H1 (cell line): ENCODE measurements around the gene TEAD1. TPM values are rescaled to one million over a fixed set of nuclear protein-coding genes. Genes with fewer than 3 reads are reported as not detected.
A peak's percentile ranks its signal among the peaks of the same experiment; 100 is the strongest.

Source experiments
- CTCF ChIA-PET: fragments of 300-600 bp; sonication (Branson Sonifier 250); formaldehyde crosslinking; loops from one replicate; lab custom pipeline; 2021; ENCODE audit not compliant: partially characterized antibody; lab: Charles Lee
- POLR2A ChIA-PET: fragments of 300-600 bp; sonication (Branson Sonifier 250); formaldehyde crosslinking; loops from one replicate; lab custom pipeline; 2021; ENCODE audit warnings: inconsistent platforms; ENCODE audit not compliant: partially characterized antibody; lab: Charles Lee
- DNase-seq, 2 experiments: peaks; one replicate each; pipeline versions ENCODE4 v3.0.0 to v3.0.0-alpha.2; 2010 to 2022; ENCODE audit warnings: low spot score in 2 of 2, low read depth in 1 of 2, mixed read lengths in 1 of 2
- FAIRE-seq: peaks from 2 replicates; lab custom pipeline; 2011; peaks lifted over from hg19 to GRCh38; lab: Jason Lieb, UNC
- H2AFZ ChIP-seq: 2 replicates; pipeline ENCODE4 v1.8.1; 2012; ENCODE audit warnings: low read length, inconsistent platforms
- H2AK5ac ChIP-seq: 2 replicates; pipeline ENCODE4 v1.6.1; 2013; ENCODE audit warnings: low read depth, low read length
- H2BK120ac ChIP-seq: replicated peaks from 2 replicates; pipeline ENCODE3; 2013; ENCODE audit warnings: low read depth, low read length, inconsistent platforms
- H2BK12ac ChIP-seq: 2 replicates; pipeline ENCODE4 v1.6.1; 2013; ENCODE audit warnings: low read depth, low read length
- H2BK15ac ChIP-seq: 2 replicates; pipeline ENCODE4 v1.6.1; 2013; ENCODE audit warnings: low read length
- H2BK20ac ChIP-seq: 2 replicates; pipeline ENCODE4 v1.6.1; 2013; ENCODE audit warnings: low read length
- H2BK5ac ChIP-seq: 2 replicates; pipeline ENCODE4 v1.6.1; 2013; ENCODE audit warnings: low read depth, low read length
- H3K14ac ChIP-seq: 2 replicates; pipeline ENCODE4 v1.6.1; 2013; ENCODE audit warnings: inconsistent platforms; ENCODE audit not compliant: insufficient read length
- H3K18ac ChIP-seq: 2 replicates; pipeline ENCODE4 v1.6.1; 2013; ENCODE audit warnings: low read length; ENCODE audit errors: extremely low read depth
- H3K23ac ChIP-seq: 2 replicates; pipeline ENCODE4 v1.6.1; 2013; ENCODE audit warnings: inconsistent platforms; ENCODE audit not compliant: insufficient read length
- H3K23me2 ChIP-seq: 2 replicates; pipeline ENCODE4 v1.6.1; 2013; ENCODE audit warnings: low read depth, low read length
- H3K27ac ChIP-seq: 2 replicates; pipeline ENCODE4 v1.6.1; 2011; ENCODE audit warnings: low read depth, low read length, inconsistent platforms
- H3K27me3 ChIP-seq, 4 experiments: replicated peaks in 1 of 4; 1 replicate in 1 of 4; 2 replicates in 3 of 4; pipeline versions ENCODE4 v1.6.1 to v1.8.1; 2011 to 2013; ENCODE audit warnings: low read length in 3 of 4, mild to moderate bottlenecking in 3 of 4, inconsistent platforms in 2 of 4, mixed read lengths in 2 of 4, moderate library complexity in 1 of 4; ENCODE audit not compliant: control insufficient read depth in 3 of 4, insufficient read depth in 3 of 4; ENCODE audit errors: extremely low read depth in 1 of 4
- H3K36me3 ChIP-seq, 4 experiments: 2 replicates each; pipeline versions ENCODE4 v1.6.1 to v1.8.1; 2011 to 2013; ENCODE audit warnings: mild to moderate bottlenecking in 4 of 4, low read length in 3 of 4, moderate library complexity in 2 of 4, control low read depth in 1 of 4, inconsistent platforms in 1 of 4; ENCODE audit not compliant: insufficient read depth in 4 of 4, control insufficient read depth in 2 of 4
- H3K4ac ChIP-seq: replicated peaks from 2 replicates; pipeline ENCODE3; 2013; ENCODE audit warnings: low read length, low read depth, mixed read lengths, inconsistent platforms; ENCODE audit not compliant: insufficient read length
- H3K4me1 ChIP-seq, 4 experiments: replicated peaks in 1 of 4; 1 replicate in 1 of 4; 2 replicates in 3 of 4; pipeline versions ENCODE4 v1.6.1 to v1.8.1; 2011 to 2013; ENCODE audit warnings: low read length in 3 of 4, inconsistent platforms in 2 of 4, mixed read lengths in 1 of 4; ENCODE audit not compliant: insufficient read depth in 4 of 4, control insufficient read depth in 3 of 4
- H3K4me2 ChIP-seq, 2 experiments: 2 replicates each; pipeline versions ENCODE4 v1.6.1 to v1.8.1; 2011 to 2013; ENCODE audit warnings: low read depth in 2 of 2, low read length in 2 of 2, control low read depth in 1 of 2, inconsistent platforms in 1 of 2, mild to moderate bottlenecking in 1 of 2; ENCODE audit not compliant: insufficient read depth in 1 of 2
- H3K4me3 ChIP-seq, 4 experiments: fragments of 200-600, 300-600 bp in 1 of 4; sonication (generic), shearing (Covaris generic), sonication (Bioruptor Twin) in 1 of 4; 2 replicates each; pipeline versions ENCODE4 v1.5.1 to v1.8.1; 2011 to 2016; ENCODE audit warnings: low read length in 4 of 4, low read depth in 3 of 4, control low read depth in 2 of 4, inconsistent platforms in 2 of 4, mild to moderate bottlenecking in 2 of 4, mixed read lengths in 1 of 4, moderate library complexity in 1 of 4; ENCODE audit not compliant: insufficient read depth in 2 of 4; ENCODE audit errors: extremely low read depth in 1 of 4
- H3K56ac ChIP-seq: replicated peaks from 2 replicates; pipeline ENCODE3; 2013; ENCODE audit warnings: low read depth, mild to moderate bottlenecking, mixed read lengths, low read length, inconsistent platforms; ENCODE audit not compliant: insufficient read length
- H3K79me1 ChIP-seq: 2 replicates; pipeline ENCODE4 v1.6.1; 2013; ENCODE audit warnings: low read depth, low read length, control low read depth
- H3K79me2 ChIP-seq, 2 experiments: 2 replicates each; pipeline versions ENCODE4 v1.6.1 to v1.8.1; 2012 to 2013; ENCODE audit warnings: low read length in 2 of 2, mild to moderate bottlenecking in 2 of 2, inconsistent platforms in 1 of 2; ENCODE audit not compliant: insufficient read depth in 2 of 2, control insufficient read depth in 1 of 2
- H3K9ac ChIP-seq, 4 experiments: replicated peaks in 1 of 4; 1 replicate in 1 of 4; 2 replicates in 3 of 4; pipeline versions ENCODE4 v1.6.1 to v1.8.1; 2011 to 2013; ENCODE audit warnings: low read depth in 3 of 4, low read length in 3 of 4, control low read depth in 2 of 4, mild to moderate bottlenecking in 2 of 4, moderate library complexity in 2 of 4, inconsistent platforms in 1 of 4; ENCODE audit errors: extremely low read depth in 1 of 4
- H3K9me3 ChIP-seq, 2 experiments: 2 replicates each; pipeline versions ENCODE4 v1.6.1 to v1.8.1; 2012 to 2013; ENCODE audit warnings: mild to moderate bottlenecking in 2 of 2, moderate library complexity in 2 of 2, control low read depth in 1 of 2, inconsistent platforms in 1 of 2, low read depth in 1 of 2, low read length in 1 of 2, mixed read lengths in 1 of 2; ENCODE audit not compliant: insufficient read depth in 2 of 2
- H4K20me1 ChIP-seq, 2 experiments: replicated peaks in 1 of 2; 2 replicates each; pipeline versions ENCODE3 to v1.8.1; 2011 to 2013; ENCODE audit warnings: inconsistent platforms in 2 of 2, low read length in 2 of 2, mild to moderate bottlenecking in 1 of 2; ENCODE audit not compliant: insufficient read depth in 2 of 2, control insufficient read depth in 1 of 2
- H4K5ac ChIP-seq: 2 replicates; pipeline ENCODE4 v1.6.1; 2013; ENCODE audit warnings: low read length, low read depth, mixed read lengths, inconsistent platforms; ENCODE audit not compliant: insufficient read length
- H4K8ac ChIP-seq: 2 replicates; pipeline ENCODE4 v1.8.0; 2013; ENCODE audit warnings: mild to moderate bottlenecking, moderate library complexity, low read length, inconsistent platforms; ENCODE audit not compliant: insufficient read depth; ENCODE audit errors: extremely low read depth
- H4K91ac ChIP-seq: replicated peaks from 2 replicates; pipeline ENCODE3; 2013; ENCODE audit warnings: low read length, mixed read lengths, inconsistent platforms; ENCODE audit not compliant: insufficient read length
- BACH1 ChIP-seq: IDR thresholded peaks from 2 replicates; pipeline ENCODE4 v1.6.1; 2012; ENCODE audit warnings: low read length, improper control_type of control experiment
- BCL11A ChIP-seq, 2 experiments: IDR thresholded peaks; one replicate each; pipeline ENCODE4 v1.6.1; 2011; ENCODE audit warnings: low read depth in 2 of 2, low read length in 2 of 2, mild to moderate bottlenecking in 2 of 2
- CEBPB ChIP-seq: IDR thresholded peaks from 2 replicates; pipeline ENCODE4 v1.6.1; 2012; ENCODE audit warnings: low read depth, low read length
- KDM5A ChIP-seq: fragments of 200-600 bp; IDR thresholded peaks from 2 replicates; pipeline ENCODE4 v1.7.1; 2012; ENCODE audit warnings: mild to moderate bottlenecking, low read length, inconsistent platforms, mixed read lengths
- MAFK ChIP-seq: IDR thresholded peaks from 2 replicates; pipeline ENCODE4 v1.6.1; 2012; ENCODE audit warnings: low read depth, mild to moderate bottlenecking, improper control_type of control experiment, low read length
- SIN3A ChIP-seq, 2 experiments: IDR thresholded peaks in 1 of 2; conservative IDR thresholded peaks in 1 of 2; 2 replicates each; pipeline ENCODE4 v1.6.1; 2011 to 2012; ENCODE audit warnings: low read length in 2 of 2, improper control_type of control experiment in 1 of 2, low read depth in 1 of 2, mild to moderate bottlenecking in 1 of 2
- TAF7 ChIP-seq: optimal IDR thresholded peaks from 2 replicates; pipeline ENCODE3; 2011; ENCODE audit warnings: low read depth, mild to moderate bottlenecking, inconsistent platforms, low read length, moderate library complexity, borderline replicate concordance
- USF2 ChIP-seq: IDR thresholded peaks from 2 replicates; pipeline ENCODE4 v1.6.1; 2011; ENCODE audit warnings: low read length, improper control_type of control experiment
- WGBS, 2 experiments: shearing (Covaris generic) in 1 of 2; methylation state at CpG; one replicate each; pipeline versions ENCODE4 v1.1.6 to v1.1.7; 2013 to 2015; ENCODE audit warnings: low lambda C conversion rate in 2 of 2, mixed read lengths in 2 of 2, inconsistent platforms in 1 of 2, low coverage in 1 of 2, missing lambda C conversion rate in 1 of 2; ENCODE audit not compliant: insufficient replicate concordance in 2 of 2, insufficient coverage in 1 of 2, insufficient read length in 1 of 2; ENCODE audit errors: extremely low coverage in 1 of 2, missing lambda C conversion rate in 1 of 2; 5-methylcytosine and 5-hydroxymethylcytosine counted together
- polyA plus RNA-seq, 7 experiments: library from polyadenylated mRNA; depleted of rRNA in 3 of 7; stranded (reverse) in 5 of 7; unstranded in 2 of 7; fragments of >200 nt in 5 of 7; fragments of 200-250 nt in 2 of 7; gene quantifications; 1 replicate in 5 of 7; 2 replicates in 1 of 7; 4 replicates in 1 of 7; pipeline versions ENCODE4 v1.2.1 to v1.2.3, GENCODE V29; 2011 to 2013; ENCODE audit warnings: missing spikeins in 2 of 7, mixed read lengths in 2 of 7
- total RNA-seq: library from RNA; stranded (reverse); fragmentation: NEBNext Ultra II Directional; extraction: Animal tissue kit (Norgen Biotek cat#: 25700); gene quantifications from 2 replicates; pipeline ENCODE4 v1.2.1, GENCODE V29; 2021

The TEAD1 gene
- total and polyA plus RNA-seq, 2 of the 8 experiments (the other 6 are each of a cell fraction or from before 2014, with no cell fraction given): 15.6 to 67.4 TPM

GRCh38 chr11:12682737-12683500 lies 8.7 kb downstream of the TEAD1 start:
- Histone ChIP-seq H4K91ac (no peak overlapping the region), H2BK15ac (no peak overlapping the region), H3K18ac (no peak overlapping the region), H3K4me3 (no peak overlapping the region), H3K4ac (no peak overlapping the region), H3K14ac (no peak overlapping the region), H4K8ac (no peak overlapping the region), H4K20me1 (peaks cover 44 to 55% of the 10 kb centered on the region in 2 experiments), H3K4me1 (peaks cover 21 to 66% (median 52%) of the 10 kb centered on the region in 4 experiments), H4K5ac (no peak overlapping the region), H2AK5ac (peak overlapping the region; percentile 19; the same call in 1 of the 2 replicates), H2BK120ac (no peak overlapping the region), H3K23ac (no peak overlapping the region), H3K4me2 (peak overlapping the region in 1 of 2 experiments; percentile 77; a peak in 2 of 4 replicates), H3K9ac (no peak overlapping the region), H2AFZ (no peak overlapping the region), H3K27me3 (peaks cover 0 to 14% (median 8%) of the 10 kb centered on the region in 4 experiments; a peak in 5 of 7 replicates), H2BK20ac (no peak overlapping the region), H2BK5ac (no peak overlapping the region), H3K27ac (no peak overlapping the region), H3K56ac (no peak overlapping the region), H3K36me3 (no peaks in the 10 kb centered on the region), H3K23me2 (peaks cover 2% of the 10 kb centered on the region), H3K9me3 (no peaks in the 10 kb centered on the region), H3K79me2 (peaks cover 13 to 87% of the 10 kb centered on the region in 2 experiments; a peak in 3 of 4 replicates), H2BK12ac (peak overlapping the region; percentile 7; the same call in 1 of the 2 replicates), H3K79me1 (peaks cover 11% of the 10 kb centered on the region)
- FAIRE-seq (no peak), DNase-seq (no peak)
- CTCF ChIA-PET: interaction anchor here (0.8 to 1.1 kb wide), 2 partner anchors 21 to 132 kb away, joined by 3 read pairs; no protein-coding TSS in a partner anchor
- no peak for TF ChIP-seq MAFK
- no peak for TF ChIP-seq SIN3A (conservative IDR thresholded peaks at IDR 0.05 in 1 of 2, IDR thresholded peaks at IDR 0.05 in 1 of 2; ENCODE audit: low read depth in 1 of 2, low read length in 2 of 2)
- no peak for TF ChIP-seq TAF7
- no peak for TF ChIP-seq CEBPB
- TF ChIP-seq BCL11A (IDR thresholded peaks at IDR 0.05; ENCODE audit: low read depth in 2 of 2, low read length in 2 of 2): no peak
- no peak for TF ChIP-seq USF2
- no peak for TF ChIP-seq KDM5A
- TF ChIP-seq BACH1: no peak
- WGBS, 2 experiments: 77% methylated on average over 10 of the region's 10 CpGs; no CpG with 5 or more reads in 1 of the 2 experiments
- POLR2A ChIA-PET: interaction anchor here (1.5 kb wide), 1 partner anchor 19 kb away, joined by 3 read pairs; no protein-coding TSS in a partner anchor
